Tibial nerve (tissue), 4 donors: Measurements from ENCODE around the gene CRYGA.

Source experiments
- EP300 ChIP-seq, 2 donors: sonication (generic); formaldehyde crosslinking; IDR thresholded peaks; one replicate each; pipeline ENCODE4 v1.6.1; 2017; ENCODE audit warnings: antibody characterized with exemption in 2 of 2, mild to moderate bottlenecking in 1 of 2
- POLR2A ChIP-seq, 2 donors: fragments of 450-650 bp; IDR thresholded peaks; one replicate each; pipeline ENCODE4 v1.6.1; 2017; ENCODE audit warnings: antibody characterized with exemption in 2 of 2, mild to moderate bottlenecking in 2 of 2, moderate library complexity in 2 of 2
- TF ChIP-seq, protein P1 (sequence below), 5 experiments: fragments of 200-600 bp in 3 of 5; fragments of 450-650 bp in 2 of 5; sonication (generic) in 3 of 5; IDR thresholded peaks; one replicate each; pipeline ENCODE4 v1.5.1; 2016 to 2019; ENCODE audit warnings: antibody characterized with exemption in 5 of 5, mild to moderate bottlenecking in 3 of 5, moderate library complexity in 2 of 5

DNA sequence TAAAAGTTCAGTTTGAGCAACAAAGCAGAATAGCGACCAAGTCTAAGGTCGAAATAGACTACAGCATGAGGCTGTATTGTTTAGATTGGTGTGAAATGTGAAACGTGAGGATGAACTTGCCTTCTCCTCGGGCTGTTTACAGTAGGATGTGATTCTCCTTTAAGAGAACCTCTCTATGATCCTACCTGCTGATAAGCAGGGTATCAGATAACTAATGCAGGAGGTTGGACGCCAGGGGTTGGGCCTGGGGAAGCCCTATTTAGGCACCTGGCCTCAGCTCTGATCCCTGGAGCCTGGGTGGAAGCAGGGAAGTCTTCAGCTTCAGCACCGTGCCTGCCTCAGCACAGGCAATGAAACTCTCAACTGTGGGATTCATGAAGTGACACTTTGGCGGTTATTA is 50.4 kb downstream of the CRYGA start:
- TF ChIP-seq, protein P1, sequence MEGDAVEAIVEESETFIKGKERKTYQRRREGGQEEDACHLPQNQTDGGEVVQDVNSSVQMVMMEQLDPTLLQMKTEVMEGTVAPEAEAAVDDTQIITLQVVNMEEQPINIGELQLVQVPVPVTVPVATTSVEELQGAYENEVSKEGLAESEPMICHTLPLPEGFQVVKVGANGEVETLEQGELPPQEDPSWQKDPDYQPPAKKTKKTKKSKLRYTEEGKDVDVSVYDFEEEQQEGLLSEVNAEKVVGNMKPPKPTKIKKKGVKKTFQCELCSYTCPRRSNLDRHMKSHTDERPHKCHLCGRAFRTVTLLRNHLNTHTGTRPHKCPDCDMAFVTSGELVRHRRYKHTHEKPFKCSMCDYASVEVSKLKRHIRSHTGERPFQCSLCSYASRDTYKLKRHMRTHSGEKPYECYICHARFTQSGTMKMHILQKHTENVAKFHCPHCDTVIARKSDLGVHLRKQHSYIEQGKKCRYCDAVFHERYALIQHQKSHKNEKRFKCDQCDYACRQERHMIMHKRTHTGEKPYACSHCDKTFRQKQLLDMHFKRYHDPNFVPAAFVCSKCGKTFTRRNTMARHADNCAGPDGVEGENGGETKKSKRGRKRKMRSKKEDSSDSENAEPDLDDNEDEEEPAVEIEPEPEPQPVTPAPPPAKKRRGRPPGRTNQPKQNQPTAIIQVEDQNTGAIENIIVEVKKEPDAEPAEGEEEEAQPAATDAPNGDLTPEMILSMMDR (IDR thresholded peaks at IDR 0.05), result no peak
- no peak for TF ChIP-seq POLR2A (IDR thresholded peaks at IDR 0.05)
- no peak for TF ChIP-seq EP300 (IDR thresholded peaks at IDR 0.05)
